NOMO-1 (cell line): ENCODE measurements around the gene DMAC2L.
"Not testable (repeated sequence)": the region's sequence is repeated elsewhere in the genome, so short reads cannot be mapped to it uniquely, and the experiment has no call there.

Experiments
- DNase-seq, 2 experiments: peaks; one replicate each; lab custom pipeline; 2025; ENCODE audit not compliant: unreplicated experiment in 2 of 2; lab: John Stamatoyannopoulos, UW

The DMAC2L gene, protein sequence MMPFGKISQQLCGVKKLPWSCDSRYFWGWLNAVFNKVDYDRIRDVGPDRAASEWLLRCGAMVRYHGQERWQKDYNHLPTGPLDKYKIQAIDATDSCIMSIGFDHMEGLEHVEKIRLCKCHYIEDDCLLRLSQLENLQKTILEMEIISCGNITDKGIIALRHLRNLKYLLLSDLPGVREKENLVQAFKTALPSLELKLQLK

DNA sequence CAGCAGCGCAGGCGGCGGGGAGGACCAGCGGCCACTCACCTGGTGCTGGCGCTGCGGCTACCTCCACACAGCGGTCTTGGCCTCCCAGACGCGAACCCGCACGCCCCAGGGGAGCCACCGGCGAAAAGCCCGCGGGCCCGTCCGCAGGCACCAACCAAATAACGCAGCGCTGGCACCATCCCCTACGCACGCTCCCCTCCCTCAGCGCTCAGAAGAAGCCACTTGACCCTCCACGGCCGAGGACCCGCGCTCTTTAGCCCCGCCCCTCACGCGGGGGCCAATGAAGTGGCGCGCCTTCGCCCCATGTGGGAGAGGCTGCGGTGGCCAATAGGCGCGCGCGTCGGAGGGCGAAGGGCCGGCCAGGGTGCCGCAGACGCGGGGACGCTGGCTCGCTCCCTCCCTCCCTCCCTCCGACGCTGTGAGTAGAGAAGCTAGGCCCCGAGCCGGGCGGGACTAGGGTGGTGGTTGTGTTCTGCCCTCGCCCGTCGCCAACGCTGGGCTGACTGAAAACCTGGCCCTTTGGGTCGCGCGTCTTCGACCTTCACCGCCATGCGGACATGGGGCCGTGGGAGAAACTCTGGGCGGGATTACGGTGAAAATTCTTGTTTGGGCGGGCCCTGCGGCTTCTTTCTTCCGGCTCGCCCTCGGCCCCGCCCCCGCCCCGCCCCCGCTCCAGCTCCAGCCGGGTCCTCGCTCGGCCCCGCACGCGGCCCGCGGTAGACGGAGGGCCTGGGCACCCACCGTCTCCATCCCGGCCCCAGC, at the start of gene DMAC2L, which contains the start of gene L2HGDH:
TSS of gene DMAC2L (plus strand) at position 353 of the 762 bp plus-strand sequence. CDS start 9,164 bp downstream, outside the sequence.
TSS of gene L2HGDH (minus strand) at position 258 of the 762 bp plus-strand sequence. CDS start at position 179, 79 bp downstream.
- peak; percentile 92 to 97 for DNase-seq

DNA sequence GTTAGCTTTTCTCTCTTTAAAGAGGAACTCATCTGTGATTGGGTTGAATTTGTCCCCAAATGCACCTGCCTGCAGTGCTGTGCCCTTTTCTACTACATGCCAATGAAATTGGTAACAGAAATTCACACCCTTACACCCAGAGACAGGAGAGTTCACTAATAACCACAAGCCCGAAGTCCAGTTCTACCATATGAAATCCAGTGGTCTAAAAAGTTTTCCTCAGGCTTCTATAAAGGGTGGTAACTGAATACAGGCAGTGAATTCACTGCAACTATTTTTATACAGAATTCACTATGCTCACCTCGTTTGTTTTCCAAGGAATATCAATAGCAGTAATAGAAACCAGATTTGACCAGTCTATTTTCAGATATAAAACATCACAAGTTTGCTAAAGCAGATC, 49.3 kb upstream of the DMAC2L start:
- no peak for DNase-seq

DNA sequence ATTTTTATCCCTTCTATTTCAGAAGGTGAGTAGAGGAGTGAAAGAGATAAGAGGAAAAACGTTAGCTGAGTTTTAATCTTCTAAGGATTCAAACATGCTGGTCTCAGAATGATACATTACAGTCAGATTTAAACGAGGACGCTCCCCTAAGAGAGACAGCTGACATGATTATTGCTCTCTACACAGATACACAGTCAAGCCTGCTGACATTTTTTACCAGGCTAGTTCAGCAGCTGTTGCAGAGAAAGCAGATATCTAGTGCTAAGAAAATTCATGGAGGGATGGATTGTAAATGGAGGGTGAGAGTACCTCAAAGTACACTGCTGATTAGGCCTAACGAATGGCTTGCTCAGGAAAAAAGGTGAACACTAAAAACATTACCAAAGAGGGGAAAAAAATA, 48.8 kb upstream of the DMAC2L start:
- DNase-seq: no peak

DNA sequence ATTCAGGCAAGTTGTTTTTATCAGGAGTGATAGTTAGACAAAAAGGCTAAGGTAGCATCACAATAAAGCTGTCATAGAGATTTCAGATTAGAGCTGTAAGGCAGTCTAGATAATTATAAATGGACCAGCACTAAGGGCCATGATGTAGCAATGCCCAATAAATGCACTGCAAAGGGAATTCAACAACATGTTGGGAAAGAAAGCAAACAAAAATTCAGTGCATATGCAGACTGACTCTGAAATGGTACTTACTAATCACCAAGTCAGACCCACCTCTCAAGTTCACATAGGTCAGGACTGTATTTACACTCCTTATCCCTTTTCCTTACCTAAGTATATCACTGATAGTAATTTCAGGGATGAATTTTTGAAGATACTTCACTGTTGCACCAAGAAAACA, 47.1 kb upstream of the DMAC2L start:
- no peak for DNase-seq

DNA sequence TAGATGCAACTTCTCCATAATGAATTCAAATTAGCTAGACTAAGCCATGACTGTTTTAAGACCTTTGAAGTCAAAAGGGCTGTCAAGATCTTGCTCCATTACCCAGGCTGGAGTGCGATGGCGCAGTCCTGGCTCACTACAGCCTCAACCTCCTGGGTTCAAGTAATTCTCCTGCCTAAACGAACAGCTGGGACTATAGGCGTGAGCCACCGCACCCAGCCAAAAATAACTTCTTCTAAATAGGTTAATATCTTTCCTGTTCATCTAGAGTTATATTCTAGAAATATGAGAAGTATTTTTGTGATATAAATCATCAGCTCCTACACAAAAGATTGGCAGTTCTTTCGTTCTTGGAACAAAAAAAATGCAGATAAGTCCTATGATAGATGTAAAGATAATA, 41.2 kb upstream of the DMAC2L start:
- DNase-seq: no peak

DNA sequence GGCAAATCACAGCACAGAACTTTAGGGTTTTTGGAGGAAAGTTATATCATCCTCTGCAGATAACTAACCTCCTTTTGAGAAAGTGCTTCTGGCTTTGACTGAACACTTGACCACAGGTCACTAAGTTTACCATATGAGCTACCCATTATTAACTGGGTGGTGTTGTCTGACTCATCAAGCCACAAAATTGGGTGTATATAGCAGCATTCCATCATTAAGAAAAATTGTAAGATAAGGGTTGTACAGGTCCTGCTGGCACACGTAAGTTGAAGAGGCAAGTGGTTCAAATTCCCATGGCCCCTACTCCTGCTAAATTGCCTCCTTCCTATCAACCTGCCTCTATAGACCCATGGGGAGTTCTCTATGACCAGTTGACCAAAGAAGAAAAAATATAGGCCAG, 39.6 kb upstream of the DMAC2L start:
- no peak for DNase-seq

DNA sequence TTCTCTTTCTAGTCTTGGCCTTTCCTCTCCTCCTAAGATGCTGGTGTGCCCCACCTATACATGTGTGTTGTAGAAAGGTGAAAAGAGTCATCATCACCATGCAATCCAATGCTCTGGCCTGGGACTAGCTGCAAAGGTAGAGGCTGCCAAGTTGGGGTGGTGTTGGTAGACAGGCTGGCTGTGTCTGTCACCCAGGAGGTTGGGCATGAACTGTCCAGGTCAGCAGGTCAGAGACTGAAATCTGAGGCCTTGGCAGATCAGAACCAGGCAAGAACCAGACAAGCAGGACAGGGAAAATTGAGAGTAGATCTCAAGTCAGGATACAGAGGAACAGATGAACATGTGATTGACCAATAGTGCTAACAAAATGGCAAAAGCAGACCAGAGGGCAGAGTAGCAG, 26.3 kb upstream of the DMAC2L start:
- DNase-seq: no peak

DNA sequence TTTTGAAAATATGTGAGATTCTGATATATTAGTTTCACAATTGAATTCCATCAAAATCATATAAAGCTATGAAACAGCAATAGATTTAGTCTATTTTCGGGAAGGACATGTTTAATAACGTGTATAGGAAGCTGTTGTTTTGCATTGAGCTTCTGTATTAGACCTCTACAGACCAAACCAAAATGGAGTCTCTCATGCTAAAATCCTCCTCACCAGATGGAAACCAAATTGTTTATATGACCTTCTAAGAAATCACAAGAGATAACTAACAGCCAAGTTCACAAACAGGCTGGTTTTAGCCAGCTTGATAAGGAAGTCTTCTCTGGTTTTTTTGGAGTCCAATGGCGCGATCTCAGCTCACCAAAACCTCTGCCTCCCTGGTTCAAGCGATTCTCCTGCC, 24.0 kb upstream of the DMAC2L start:
- DNase-seq: no peak

DNA sequence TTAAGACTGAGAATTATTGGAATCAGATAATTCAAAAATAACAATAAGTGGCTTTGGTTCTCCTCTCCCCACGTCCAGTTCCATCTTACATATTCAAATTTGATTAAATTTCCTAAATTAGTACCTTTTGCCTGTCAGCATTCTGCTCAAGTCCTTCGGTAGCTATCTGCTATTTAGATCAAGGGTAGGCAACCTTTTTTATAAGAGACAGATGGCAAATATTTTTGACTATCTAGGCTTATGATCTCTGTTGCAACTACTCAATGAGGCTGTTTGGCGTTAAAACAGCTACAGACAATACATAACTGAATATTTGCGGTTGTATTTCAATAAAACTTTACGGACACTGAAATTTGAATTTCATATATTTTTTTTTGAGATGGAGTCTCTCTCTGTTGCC, 21.8 kb upstream of the DMAC2L start:
- no peak for DNase-seq

DNA sequence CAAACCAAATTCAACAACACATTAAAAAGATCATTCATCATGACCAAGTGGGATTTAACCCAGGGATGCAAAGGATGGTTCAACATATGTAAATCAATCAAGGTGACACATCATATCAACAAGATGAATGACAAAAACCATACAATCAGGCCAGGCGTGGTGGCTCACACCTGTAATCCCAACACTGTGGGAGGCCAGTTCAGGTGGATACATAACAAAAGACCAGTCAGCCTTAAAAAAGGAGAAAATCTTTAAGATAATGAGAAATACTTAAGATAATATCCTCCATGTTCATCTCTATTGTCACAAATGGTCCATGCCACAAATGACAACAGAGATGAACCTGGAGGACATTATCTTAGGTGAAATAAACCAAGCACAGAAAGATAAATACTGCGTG, 12.5 kb upstream of the DMAC2L start:
- DNase-seq: no peak

DNA sequence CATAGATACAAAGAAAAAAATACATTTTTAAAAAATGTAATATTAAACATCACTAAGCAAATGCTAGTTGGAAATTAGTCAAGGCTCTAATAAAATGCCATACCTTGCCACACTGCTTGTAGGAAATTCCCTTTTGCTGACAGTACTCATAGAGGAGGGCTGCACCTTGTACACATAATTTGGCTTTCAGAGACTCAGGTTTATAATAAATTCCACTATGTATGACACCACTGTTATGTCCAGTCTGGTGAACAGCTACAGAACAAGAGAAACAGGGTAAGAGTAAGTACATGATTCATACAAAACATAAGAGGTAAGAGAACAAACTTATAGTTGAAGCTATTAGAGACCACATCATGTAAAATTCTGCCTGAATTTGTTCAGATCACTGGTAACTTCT, 10.2 kb upstream of the DMAC2L start:
- DNase-seq: no peak

DNA sequence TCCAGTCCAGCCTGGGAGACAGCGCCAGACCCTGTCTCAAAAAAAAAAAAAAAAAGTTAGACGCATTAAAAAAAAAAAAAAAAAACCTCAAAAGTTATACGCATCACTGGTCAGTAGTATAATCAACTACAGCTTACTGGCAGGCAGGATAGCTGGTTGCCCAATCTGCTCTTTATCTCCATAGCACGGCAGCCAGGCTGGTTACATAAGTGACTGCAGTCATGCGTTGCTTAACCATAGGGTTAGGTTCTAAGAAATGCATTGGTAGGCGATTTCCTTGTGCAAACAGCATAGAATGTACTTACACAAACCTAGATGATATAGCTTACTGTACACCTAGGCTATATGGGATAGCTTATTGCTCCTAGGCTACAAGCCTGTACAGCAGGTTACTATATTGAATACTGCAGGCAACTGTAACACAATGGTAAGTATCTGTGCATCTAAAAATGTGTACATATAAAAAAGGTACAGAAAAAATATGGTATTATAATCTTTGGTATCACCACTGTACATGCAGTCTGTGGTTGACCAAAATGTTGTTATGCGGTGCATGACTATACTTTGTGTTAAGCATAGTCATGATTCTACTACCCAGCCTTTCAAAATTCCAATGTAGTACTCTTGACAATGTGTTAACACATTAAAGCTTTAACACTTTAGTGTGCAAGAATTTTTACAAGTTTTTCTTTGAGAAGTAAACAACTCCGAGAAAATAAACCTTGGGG, 8.2 kb upstream of the DMAC2L start:
- peak; percentile 80 to 93 for DNase-seq

DNA sequence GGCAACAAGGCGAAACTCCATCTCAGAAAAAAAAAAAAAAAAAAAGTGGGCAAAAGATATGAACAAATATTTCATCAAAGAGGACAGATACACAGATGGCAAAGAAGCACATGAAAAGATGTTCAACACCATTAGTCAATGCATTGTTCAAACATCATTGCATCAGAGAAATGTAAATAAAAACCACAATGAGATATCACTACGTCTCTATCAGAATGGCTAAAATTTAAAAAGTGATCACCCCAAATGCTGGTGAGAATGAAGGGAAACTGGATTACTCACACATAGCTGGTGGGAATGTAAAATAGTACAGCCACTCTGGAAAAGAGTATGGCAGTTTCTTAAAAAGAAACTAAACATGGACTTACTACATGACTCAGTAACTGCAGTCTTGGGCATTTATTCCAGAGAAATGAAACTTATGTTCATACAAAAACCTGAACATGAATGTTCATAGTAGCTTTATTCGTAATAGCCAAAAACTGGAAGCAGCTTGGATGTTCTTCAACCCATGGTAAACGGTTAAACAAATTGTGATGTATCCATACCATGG, 3.7 kb upstream of the DMAC2L start:
- no peak for DNase-seq

DNA sequence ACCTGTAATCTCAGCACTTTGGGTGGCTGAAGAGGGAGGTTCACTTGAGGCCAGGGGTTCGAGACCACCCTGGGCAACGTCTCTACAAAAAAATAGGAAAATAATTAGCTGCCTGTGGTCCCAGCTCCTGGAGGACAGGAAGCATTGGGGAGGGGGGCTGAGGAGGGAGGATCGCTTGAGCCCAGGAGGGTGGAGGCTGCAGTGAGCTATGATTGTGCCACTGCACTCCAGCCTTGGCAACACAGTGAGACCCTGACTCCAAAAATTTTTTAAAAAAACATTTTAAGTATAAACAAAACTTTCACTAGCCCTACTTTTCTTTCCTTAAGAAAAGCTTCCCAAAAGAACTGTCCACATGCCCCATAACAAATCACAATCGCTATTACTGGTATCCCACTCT, 1.7 kb upstream of the DMAC2L start:
- DNase-seq: no peak

DNA sequence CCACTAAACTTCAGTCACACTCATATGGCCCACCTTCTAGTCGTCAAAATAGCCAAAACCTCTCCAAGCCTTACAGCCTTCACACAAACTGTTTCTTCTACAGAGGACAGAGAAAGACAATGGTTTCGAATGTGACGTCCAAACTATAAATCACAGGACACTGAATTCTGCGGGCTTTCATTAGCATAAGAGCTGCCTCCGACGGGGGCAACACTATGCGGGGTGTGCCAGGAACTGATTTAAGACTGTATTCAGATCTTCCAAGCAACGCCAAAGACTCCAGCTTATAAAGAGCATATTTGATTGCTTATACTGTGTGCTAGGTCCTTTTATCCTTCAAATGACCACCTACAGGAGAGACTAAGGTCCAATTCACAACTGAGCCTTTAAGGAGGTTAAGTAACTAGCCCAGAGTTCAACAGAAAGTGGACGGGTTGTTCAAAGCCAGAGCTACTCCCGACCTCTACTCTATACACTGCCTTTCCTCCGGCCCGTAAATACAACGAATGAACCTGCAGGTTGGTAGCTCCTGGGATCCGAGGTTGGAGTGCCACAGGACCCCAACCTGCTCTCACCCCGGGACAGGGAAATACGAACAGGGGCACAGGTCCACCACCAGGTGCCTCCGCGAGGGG, 670 bp upstream of the DMAC2L start:
- no peak for DNase-seq

DNA sequence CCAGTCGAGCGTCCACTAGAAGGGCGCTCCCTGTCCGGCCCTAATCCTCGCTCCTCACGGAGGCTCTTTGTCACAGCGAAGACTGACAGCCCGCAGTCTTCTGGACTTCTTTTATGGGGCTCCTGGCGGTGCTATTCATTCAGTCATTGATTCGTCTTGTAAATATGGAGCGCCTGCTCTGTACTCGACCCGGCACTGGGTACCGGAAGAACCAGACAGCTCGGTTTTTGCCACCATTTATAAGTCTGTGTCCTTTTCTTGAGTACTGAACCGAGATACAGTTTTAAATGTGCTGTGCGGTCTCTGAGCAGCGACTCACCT, 570 bp downstream of the DMAC2L start:
- DNase-seq: peak in 1 of 2 experiments; percentile 50

DNA sequence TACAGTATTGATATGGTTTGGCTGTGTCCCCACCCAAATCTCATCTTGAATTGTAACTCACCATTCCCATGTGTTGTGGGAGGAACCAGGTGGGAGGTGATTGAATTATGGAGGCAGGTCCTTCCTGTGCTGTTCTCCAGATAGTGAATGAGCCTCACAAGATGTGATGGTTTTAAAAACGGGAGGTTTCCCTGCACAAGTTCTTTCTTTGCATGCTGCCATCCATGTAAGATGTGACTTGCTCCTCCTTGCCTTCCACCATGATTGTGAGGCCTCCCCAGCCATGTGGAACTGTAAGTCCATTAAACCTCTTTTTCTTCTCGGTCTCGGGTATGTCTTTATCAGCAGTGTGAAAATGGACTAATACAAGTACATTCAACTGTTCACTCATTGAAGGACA, 2.0 kb downstream of the DMAC2L start:
- not testable (repeated sequence) for DNase-seq

DNA sequence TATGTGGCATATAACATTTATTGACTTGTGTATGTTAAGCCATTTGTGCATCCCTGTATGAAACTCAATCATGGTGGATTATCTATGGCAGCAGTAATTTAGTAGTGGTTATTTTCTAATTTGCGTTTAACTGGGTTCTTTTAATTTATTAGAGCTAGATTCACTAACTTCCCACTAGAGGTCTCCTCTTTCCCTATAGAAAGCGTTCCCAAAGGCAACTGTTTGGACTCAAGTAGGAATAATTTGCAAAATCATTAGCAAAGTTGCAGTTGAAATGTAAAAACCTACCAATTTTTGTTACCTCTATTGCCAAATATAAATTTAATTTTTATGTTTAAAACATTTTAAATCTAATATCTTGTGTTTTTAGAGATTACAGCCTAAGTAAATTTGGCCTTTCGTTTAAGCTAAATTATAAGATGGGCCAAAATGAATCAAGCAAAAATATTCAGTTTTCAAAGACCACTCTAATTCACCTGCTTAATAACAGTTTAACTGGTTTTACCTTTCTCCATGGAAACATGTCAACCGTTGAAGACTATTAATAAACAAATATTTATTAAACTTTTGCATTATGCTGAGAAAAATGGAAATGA, 6.0 kb downstream of the DMAC2L start:
- no peak for DNase-seq

DNA sequence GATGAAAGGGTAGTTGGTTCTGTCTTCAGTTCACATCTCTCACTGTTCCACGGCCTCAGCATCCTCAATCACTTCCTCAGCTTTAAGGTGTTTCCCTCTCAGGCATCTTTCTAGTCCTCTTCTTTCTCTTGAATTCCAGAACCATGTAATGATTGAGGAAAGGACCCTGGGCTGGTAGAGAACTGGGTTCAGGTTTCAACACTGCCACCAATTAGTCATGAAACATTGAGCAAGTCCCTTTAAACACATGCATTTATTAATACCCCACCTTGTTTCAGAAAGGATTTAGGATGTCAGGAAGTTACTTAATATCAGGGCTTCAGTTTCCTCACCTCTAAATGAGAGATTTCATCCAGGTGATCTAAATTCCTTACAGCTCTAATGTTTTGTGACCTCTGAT, 7.2 kb downstream of the DMAC2L start:
- no peak for DNase-seq

DNA sequence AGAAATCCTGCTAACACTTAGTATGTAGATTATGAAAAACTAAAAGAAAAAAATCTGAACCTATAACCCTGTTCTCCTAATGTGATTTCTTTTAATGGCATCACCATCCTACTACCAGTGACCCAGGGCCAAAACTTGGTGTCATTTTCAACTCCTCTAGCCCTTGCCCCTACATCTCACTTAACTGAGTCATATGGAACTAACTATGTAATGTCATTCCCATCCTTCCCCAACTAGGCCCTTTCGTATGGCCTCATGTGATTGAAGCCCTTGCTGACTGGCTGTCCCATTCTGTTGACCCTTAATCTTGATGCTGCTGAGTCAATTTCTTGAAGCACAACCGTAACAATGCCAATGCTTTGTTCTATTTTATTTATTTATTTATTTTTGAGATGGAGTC, 7.6 kb downstream of the DMAC2L start:
- DNase-seq: no peak

DNA sequence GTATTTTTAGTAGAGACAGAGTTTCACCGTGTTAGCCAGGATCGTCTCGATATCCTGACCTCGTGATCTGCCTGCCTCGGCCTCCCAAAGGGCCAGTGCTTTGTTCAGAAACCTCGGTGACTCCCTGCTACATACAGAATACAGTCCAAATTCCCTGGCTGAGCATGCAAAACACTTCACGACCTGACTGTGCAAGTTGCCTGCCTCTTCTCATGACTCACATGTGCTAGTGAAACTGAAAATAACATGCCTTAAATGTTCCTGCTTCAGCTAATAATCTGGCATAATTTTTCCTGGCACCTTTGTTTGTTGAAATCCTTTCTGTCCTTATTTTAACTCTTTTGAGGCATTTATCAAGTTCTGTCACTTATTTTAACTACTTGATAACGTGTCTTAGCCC, 8.2 kb downstream of the DMAC2L start:
- DNase-seq: no peak
